Choroid plexus epithelial cell (primary cell): ENCODE results near the gene CIT.

Experiments used
- DNase-seq: peaks from one replicate; pipeline ENCODE4 v3.0.0-alpha.2; 2010; ENCODE audit warnings: low read depth
- H3K4me3 ChIP-seq: 2 replicates; pipeline ENCODE4 v1.5.1; 2011; ENCODE audit warnings: low read depth, mild to moderate bottlenecking, control low read depth, low read length, moderate library complexity
- CTCF ChIP-seq: conservative IDR thresholded peaks from 2 replicates; pipeline ENCODE4 v1.5.1; 2011; ENCODE audit warnings: low read depth, mild to moderate bottlenecking, control low read depth, inconsistent platforms, low read length, moderate library complexity

CIT gene

GRCh38 chr12:119857041-119857591 lies 20.0 kb downstream of the CIT start:
- TF ChIP-seq CTCF: no peak
- no peak for DNase-seq
- H3K4me3 ChIP-seq: no peak overlapping the region

- no peak for TF ChIP-seq CTCF
- no peak for DNase-seq
- H3K4me3 ChIP-seq: no peak overlapping the region
Measured at GRCh38 chr12:119850330-119850729, 26.8 kb downstream of the CIT start.

GRCh38 chr12:119843100-119843499 lies 34.0 kb downstream of the CIT start:
- H3K4me3 ChIP-seq: no peak overlapping the region
- DNase-seq: peak; percentile 90
- no peak for TF ChIP-seq CTCF

GRCh38 chr12:119842380-119842779 lies 34.7 kb downstream of the CIT start:
- H3K4me3 ChIP-seq: no peak overlapping the region
- DNase-seq: no peak
- TF ChIP-seq CTCF: no peak

- no peak for TF ChIP-seq CTCF
- no peak overlapping the region for H3K4me3 ChIP-seq
- peak; percentile 18 for DNase-seq
Measured at GRCh38 chr12:119841433-119842210, 35.5 kb downstream of the CIT start.

GRCh38 chr12:119840582-119840981 lies 36.5 kb downstream of the CIT start:
- H3K4me3 ChIP-seq: no peak overlapping the region
- no peak for TF ChIP-seq CTCF
- peak; percentile 14 for DNase-seq

GRCh38 chr12:119840168-119840567 lies 37.0 kb downstream of the CIT start:
- DNase-seq: no peak
- H3K4me3 ChIP-seq: no peak overlapping the region
- TF ChIP-seq CTCF: no peak
